Measurements from ENCODE around the gene GPR132.

The GPR132 gene

DNA sequence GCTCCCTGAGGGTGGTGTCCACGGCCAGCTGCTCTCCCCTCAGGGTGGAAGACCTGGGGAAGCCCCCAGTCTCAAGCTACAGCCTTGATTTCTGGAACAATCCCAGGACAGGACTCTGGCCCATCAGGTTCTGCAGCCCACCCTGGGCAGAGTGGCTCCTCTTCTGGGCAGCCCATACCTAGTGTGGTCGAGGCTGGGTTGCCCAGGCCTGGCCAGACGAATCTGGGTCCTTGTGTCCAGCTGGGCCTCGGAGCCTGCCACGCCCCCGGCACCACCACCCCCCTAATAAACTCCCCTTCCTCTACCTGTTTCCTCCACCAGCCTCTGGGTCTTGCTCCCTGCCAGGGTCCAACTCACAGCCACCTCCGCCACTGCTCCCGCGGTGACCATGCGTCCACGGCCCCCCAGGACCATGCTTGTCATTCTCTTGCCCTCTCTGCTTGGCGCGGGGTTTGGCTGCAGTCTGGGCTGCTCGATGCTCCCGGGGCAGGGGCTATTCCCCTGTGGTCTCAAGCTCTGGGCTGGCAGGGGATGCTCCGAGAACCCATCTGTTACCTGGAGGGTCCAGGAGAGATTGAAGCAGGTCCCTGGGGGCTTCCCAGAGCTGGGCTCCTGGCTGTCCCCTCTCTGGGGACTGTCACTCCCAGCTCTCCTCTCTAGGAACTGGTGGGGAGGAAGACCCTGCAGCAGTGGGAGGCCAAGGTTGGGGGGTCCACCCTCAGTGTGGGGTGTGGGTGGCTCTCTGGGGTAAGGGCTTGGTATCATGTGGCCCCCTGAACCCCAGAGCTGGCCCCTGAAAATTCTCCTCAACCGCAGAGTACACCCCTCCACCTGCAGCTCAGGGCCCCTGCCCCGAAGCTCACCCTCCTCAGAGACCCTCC is 8.7 kb upstream of the GPR132 start:
- DNase-seq (ENCODE audit: low read depth), result no peak
- no peak overlapping the region for H3K4me3 ChIP-seq (ENCODE audit: low read length)
- TF ChIP-seq, protein P1, sequence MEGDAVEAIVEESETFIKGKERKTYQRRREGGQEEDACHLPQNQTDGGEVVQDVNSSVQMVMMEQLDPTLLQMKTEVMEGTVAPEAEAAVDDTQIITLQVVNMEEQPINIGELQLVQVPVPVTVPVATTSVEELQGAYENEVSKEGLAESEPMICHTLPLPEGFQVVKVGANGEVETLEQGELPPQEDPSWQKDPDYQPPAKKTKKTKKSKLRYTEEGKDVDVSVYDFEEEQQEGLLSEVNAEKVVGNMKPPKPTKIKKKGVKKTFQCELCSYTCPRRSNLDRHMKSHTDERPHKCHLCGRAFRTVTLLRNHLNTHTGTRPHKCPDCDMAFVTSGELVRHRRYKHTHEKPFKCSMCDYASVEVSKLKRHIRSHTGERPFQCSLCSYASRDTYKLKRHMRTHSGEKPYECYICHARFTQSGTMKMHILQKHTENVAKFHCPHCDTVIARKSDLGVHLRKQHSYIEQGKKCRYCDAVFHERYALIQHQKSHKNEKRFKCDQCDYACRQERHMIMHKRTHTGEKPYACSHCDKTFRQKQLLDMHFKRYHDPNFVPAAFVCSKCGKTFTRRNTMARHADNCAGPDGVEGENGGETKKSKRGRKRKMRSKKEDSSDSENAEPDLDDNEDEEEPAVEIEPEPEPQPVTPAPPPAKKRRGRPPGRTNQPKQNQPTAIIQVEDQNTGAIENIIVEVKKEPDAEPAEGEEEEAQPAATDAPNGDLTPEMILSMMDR (IDR thresholded peaks at IDR 0.05; ENCODE audit: insufficient read depth, low read depth, low read length, missing control alignments), result no peak

DNA sequence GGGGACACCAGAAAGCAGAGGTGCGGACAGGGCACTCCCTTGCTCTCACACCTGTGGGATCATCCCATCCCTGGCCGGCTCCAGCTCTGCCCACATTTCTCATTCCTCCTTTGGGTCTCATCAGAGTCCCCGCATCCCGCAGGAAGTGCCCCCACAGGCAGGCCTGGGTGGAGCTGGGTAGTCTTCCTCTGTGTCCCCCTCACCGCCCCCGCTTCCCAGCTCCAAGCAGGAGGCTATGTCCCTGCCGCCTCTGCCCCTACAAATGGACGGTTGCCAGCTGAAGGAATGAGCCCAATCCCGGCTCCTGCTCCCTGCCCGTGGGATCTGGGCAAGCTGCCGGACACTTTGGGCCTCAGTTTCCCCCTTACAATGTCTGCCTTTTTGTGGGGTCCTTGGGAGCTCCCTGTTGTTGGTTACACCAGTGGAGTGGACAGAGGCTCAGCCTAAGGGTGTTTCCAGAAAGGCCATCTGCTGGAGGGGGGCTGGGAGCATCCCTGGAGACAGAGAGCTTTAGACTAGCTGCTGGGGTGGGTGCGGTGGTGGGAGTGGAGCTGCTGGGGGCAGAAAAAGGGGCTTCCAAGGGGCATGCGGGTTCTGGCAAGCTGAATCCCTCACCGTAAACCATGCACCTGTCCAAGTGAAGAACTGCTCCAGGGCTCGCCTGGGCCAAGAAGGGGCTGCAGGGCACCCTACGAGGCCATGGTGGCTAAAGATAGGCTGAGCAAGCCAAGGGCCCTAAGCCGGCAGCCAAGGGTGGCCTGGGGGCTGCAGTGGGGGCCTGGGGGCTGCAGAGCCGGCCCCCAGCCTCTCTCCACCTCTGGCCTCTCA is 7.9 kb upstream of the GPR132 start:
- no peak for DNase-seq (ENCODE audit: low read depth)
- TF ChIP-seq, protein P1 (IDR thresholded peaks at IDR 0.05; ENCODE audit: insufficient read depth, low read depth, low read length, missing control alignments), result no peak
- no peak overlapping the region for H3K4me3 ChIP-seq (ENCODE audit: low read length)

DNA sequence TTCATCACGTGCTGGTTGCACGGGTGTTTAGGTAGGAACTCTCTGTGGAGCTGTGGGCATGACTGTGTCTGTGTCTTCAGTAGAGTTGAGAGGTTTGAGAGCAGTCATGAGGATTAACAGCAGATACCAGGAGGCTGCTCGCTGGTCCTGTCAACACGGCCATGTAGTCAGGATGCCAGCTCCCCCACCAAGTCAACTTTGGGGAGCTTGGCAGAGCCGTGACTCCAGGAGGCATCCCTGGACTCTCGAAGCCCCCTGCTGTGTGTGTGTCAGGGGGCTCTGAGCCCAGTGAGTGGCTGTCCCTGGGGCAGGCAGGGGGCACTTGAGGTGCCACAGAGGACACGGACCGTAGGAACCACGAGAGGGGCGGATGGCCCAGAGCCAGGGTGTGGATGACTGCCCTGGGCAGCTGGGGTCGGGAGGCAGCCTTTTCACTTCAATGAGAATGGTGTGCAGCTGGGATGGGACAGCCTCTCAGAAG is 7.2 kb upstream of the GPR132 start:
- no peak overlapping the region for H3K4me3 ChIP-seq (ENCODE audit: low read length)
- DNase-seq (ENCODE audit: low read depth), result no peak
- TF ChIP-seq, protein P1 (IDR thresholded peaks at IDR 0.05; ENCODE audit: insufficient read depth, low read depth, low read length, missing control alignments), result no peak

DNA sequence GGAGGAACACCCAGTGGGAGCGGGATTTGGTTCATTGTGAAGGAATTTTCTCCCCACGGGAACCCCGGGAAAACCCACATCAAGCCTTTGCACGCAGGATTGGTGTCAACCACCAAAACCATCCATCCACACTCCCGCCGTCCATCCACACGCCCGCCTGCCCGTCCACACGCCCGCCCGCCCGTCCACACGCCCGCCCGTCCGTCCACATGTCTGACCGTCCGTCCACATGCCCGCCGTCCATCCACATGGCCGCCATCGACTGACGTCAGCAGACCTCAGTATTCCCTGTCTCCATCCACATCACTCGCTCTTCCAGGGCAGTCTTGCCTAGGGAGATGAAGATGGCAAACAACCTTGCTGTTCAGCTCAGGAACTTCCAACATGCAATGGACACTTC is 6.7 kb upstream of the GPR132 start:
- no peak overlapping the region for H3K4me3 ChIP-seq (ENCODE audit: low read length)
- TF ChIP-seq, protein P1 (IDR thresholded peaks at IDR 0.05; ENCODE audit: insufficient read depth, low read depth, low read length, missing control alignments), result no peak
- no peak for DNase-seq (ENCODE audit: low read depth)

DNA sequence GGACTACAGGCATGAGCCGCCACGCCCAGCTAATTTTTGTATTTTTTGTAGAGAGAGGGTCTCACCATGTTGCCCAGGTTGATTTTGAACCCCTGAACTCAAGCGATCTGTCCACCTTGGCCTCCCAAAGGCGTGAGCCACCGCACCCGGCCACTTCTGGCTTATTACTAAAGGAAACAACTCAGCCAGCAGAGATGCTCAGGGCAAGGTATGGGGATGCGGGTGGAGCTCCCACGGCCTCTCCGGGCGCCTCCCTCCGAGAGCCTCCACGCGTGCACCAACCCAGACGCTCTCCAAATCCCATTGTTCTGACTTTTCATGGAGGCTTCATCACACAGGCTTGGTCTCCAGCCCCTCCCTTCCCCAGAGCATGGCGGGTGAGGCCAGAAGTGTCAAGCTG is 6.1 kb upstream of the GPR132 start:
- no peak overlapping the region for H3K4me3 ChIP-seq (ENCODE audit: low read length)
- TF ChIP-seq, protein P1 (IDR thresholded peaks at IDR 0.05; ENCODE audit: insufficient read depth, low read depth, low read length, missing control alignments), result no peak
- no peak for DNase-seq (ENCODE audit: low read depth)

DNA sequence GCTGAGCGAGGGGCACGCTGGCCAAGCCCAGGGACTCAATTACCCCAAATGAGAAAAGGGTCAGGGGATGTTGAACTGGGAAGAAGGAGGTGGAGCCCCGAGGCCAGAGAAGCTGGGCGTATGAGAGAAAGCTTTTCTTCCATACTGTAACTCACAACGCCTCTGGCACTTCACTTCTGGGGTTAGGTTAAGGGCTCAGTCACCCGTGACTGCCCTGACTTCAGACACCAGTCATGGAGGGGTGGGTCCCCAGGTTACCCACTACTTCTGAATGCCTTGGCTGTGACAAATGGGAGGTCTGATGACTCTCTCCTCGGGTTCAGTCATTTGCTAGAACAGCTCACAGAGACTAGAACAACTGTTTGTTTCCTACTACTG is 5.5 kb upstream of the GPR132 start:
- TF ChIP-seq, protein P1 (IDR thresholded peaks at IDR 0.05; ENCODE audit: insufficient read depth, low read depth, low read length, missing control alignments), result no peak
- no peak overlapping the region for H3K4me3 ChIP-seq (ENCODE audit: low read length)
- DNase-seq (ENCODE audit: low read depth), result peak; percentile 38

Measured in epithelial cell of esophagus (primary cell).